GM19372 (cell line): Measurements from ENCODE around the gene RGL4.

Source experiments
- ATAC-seq: cut with Tn5 transposase; IDR thresholded peaks from one replicate; pipeline ENCODE4 v1.9.1; 2021; ENCODE audit warnings: mild to moderate bottlenecking, low read depth, moderate library complexity; ENCODE audit not compliant: unreplicated experiment

Gene RGL4

GRCh38 chr22:23677701-23677995, 13.2 kb upstream of the RGL4 start:
- no peak for ATAC-seq

DNA sequence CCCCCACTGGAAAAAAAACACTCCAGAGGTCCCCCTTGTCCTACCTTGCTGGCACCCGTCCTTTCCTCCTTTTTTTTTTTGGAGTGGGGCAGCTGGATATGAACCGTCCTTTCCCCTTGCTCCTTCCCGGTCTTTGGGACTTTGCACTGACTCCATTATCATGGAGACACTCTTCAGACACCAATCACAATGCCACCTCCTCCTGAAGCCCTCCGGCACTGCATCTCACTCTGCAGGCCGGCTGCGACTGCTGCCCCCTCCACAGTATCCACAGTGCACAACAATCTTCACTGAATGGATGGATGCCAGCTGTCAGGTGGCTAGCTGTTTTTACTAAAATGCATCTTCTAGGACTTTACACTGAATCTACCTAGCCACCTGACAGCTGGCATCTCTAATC, 12.7 kb upstream of the RGL4 start:
- ATAC-seq = no peak

DNA sequence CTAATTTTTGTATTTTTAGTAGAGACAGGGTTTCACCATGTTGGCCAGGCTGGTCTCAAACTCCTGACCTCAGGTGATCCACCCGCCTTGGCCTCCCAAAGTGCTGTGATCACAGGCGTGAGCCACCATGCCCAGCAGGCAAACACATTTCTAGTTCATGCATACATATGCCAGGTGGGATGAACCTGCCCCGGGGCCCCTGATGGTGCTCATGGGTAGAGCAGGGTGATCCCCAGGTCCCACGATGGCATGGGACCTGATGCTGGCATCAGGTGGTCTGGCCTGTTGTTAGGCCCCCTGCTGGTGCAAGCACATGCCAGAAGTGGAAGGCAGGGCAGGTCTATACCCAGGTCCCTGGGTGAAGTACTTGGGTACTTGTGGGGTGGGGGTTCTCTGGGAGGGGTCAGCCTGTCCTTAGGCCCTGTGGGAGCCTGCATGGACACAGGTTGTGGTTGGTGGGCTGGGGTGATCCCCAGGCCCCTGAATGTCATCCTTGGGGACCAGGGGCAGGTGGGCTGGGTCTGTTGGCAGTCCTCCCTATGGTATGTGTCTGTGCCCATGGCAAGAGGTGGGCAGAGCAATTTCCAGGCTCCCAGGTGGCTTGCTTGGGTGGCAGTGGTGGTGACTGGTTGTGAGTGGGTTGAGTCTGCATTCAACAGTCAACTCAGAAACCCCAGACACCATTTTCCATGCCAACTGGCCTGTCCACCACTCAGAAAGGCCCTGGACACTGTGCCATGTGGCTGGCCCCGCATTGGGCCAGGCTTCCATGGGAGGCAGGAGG, 9.6 kb upstream of the RGL4 start:
- ATAC-seq = no peak

GRCh38 chr22:23682077-23682476, 8.7 kb upstream of the RGL4 start:
- ATAC-seq = no peak

DNA sequence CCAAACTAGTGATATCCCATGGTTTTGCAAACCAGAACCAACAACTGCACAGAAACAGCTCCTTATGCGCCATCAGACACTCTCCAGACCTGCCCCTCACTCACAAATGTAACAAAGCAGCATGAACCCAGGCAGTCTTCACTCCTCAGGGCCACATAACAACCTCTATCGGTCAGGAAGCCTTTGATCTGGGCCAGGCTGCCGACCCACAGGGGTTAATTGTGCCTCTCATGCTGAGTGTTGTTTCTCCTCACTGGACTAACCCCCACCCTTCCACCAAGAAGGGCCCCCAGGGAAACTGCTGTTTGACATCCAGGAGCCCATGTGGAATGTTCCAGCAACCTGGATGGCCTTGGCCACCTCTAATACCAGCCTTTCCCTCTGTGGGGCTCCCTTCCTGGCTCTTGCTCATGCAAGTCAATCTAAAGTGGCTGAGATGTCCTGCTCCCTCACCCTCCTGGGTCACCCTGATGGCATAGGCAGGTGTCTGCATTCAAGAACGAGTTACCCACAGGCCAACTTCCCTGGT, 7.9 kb upstream of the RGL4 start:
- no peak for ATAC-seq

DNA sequence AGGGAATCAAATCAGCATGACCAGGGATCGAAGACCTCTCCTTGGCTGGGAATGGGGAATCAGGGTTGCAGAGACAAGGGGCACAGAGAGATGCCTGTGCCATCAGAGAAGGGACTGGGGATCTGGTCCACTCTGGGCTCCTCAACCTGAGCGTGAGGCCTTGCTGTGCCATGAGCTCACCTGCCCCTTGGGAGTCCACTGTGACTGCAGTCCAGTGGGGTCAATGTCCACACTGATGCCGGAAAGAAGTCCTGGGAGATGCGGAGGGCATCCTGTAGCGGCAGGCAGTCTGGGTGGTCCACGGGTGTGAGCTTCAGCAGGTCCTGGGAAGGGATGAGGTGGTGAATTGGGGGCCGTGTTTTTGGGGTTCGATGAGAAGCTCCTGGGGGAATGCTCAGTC, 7.3 kb upstream of the RGL4 start:
- no peak for ATAC-seq

- no peak for ATAC-seq
Observed at GRCh38 chr22:23684026-23684425, 6.8 kb upstream of the RGL4 start.

DNA sequence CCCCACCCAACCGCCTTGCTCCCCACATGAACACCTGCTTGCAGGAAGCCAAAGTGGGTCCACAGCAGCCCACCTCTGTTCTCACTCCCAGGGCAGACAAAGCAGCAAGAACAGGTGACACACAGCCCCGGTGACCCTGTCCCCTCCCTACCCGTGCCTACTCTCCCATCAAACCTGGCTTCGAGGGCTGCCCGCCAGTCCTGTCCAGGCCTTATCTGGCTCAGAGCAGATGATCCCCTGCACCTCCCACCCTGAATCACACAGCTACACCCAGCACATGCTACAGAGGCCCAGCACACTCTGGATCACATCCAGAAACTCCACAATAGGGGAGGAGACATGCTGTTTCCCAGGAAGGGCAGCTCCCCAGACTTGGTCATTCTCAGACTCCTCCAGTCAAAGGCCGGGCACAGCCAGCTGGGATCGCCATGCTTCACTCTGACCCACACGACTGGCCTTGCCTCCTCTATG, 6.2 kb upstream of the RGL4 start:
- no peak for ATAC-seq

GRCh38 chr22:23685205-23685784, 5.5 kb upstream of the RGL4 start:
- ATAC-seq = no peak

GRCh38 chr22:23686416-23687024, 4.3 kb upstream of the RGL4 start:
- no peak for ATAC-seq

GRCh38 chr22:23688121-23688520, 2.7 kb upstream of the RGL4 start:
- ATAC-seq = no peak

- ATAC-seq = no peak
Observed at GRCh38 chr22:23688571-23688970, 2.2 kb upstream of the RGL4 start.

DNA sequence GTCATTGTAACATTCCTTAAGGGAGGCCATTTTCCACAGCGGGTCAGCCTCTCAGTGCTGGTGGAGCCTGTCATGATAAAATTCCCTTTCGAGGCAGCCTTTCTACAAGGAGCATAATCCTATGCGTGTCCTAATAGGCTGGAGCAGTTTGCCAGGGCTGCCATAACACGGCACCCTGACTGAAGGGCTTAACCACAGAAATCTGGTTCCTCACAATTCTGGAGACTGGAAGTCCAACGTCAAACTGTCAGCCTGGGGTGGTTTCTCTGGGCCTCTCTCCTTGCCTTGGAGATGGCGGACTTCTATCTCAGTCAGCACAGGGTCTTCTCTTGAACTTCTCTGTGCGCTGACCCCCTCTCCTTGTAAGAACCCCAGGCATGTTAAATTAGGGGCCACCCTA, 1.4 kb upstream of the RGL4 start:
- ATAC-seq = no peak

- no peak for ATAC-seq
Observed at GRCh38 chr22:23691748-23692423, 1.1 kb downstream of the RGL4 start.

- no peak for ATAC-seq
Observed at GRCh38 chr22:23692598-23693291, 1.9 kb downstream of the RGL4 start.

GRCh38 chr22:23693979-23694680, 3.3 kb downstream of the RGL4 start:
- no peak for ATAC-seq

DNA sequence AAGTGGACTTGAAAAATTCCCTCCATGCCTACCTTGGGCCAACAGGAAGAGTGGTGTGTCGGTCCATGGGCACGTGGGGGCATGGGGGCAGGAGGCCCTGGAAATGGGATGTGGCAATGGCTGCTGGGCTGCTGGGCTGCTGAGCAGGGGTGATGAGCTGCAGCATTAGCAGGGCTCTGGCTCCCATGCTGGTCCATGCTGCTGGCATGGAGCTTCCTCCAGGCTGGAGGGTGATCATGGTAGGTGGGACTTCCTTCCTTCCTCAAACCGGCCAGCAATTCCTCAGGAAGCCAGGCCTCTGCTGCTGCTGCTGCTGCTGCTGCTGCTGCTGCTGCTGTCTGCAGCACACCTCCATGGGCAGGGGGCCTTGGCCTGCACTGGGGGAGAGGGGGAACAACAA, 4.3 kb downstream of the RGL4 start:
- no peak for ATAC-seq

- no peak for ATAC-seq
Observed at GRCh38 chr22:23695571-23696325, 4.9 kb downstream of the RGL4 start.

DNA sequence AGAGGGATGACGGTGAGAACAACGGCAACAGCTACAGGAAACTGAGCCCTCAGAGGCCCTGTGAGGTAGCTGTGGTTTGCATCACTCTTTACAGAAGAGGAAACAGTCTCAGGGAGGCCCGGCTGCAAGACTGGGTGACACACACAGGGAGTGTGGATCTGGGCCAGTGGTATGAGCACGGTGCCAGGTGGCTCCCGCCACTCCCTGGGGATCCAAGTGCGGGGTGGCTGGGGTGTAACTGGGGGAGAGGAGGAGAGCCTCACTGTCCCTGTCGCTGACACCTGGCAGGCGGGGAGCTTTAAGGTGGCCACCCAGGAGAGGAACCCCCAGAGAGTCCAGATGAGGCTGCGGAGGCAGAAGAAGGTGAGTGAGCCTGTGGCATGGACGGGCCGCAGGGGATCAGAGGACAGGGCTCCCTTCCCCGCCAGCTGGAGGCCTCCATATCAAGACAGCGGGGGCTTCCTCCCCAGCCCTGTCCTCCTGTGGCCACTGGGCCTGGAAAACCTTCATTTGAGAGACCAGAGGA, 5.6 kb downstream of the RGL4 start:
- no peak for ATAC-seq
